HepG2 (cell line): ENCODE data around the gene TPD52L2. TPM values are rescaled to one million over a fixed set of nuclear protein-coding genes. Genes with fewer than 3 reads are reported as not detected.

ENCODE experiments used
- ADNP ChIP-seq: sonication (generic); formaldehyde crosslinking; IDR thresholded peaks from 2 replicates; pipeline ENCODE4 v1.4.0; 2020; ENCODE audit warnings: missing genetic modification reagents
- EEA1 ChIP-seq: sonication (generic); formaldehyde crosslinking; IDR thresholded peaks from 2 replicates; pipeline ENCODE4 v1.5.1; 2020; ENCODE audit warnings: mild to moderate bottlenecking, missing genetic modification reagents, borderline replicate concordance
- EED ChIP-seq: sonication (generic); formaldehyde crosslinking; IDR thresholded peaks from 2 replicates; pipeline ENCODE4 v1.5.0; 2020; ENCODE audit warnings: mild to moderate bottlenecking, missing genetic modification reagents
- FOXJ3 ChIP-seq: sonication (generic); formaldehyde crosslinking; IDR thresholded peaks from 2 replicates; pipeline ENCODE4 v1.4.0; 2020; ENCODE audit warnings: missing genetic modification reagents, mild to moderate bottlenecking, borderline replicate concordance
- MYC ChIP-seq: sonication (generic); formaldehyde crosslinking; IDR thresholded peaks from 2 replicates; pipeline ENCODE4 v1.9.0; 2021; ENCODE audit warnings: missing genetic modification reagents, borderline replicate concordance
- NFATC3 ChIP-seq: sonication (generic); formaldehyde crosslinking; IDR thresholded peaks from 2 replicates; pipeline ENCODE4 v1.5.1; 2020; ENCODE audit warnings: mild to moderate bottlenecking, missing genetic modification reagents
- ONECUT2 ChIP-seq: sonication (generic); formaldehyde crosslinking; IDR thresholded peaks from 2 replicates; pipeline ENCODE4 v1.4.0; 2020; ENCODE audit warnings: missing genetic modification reagents
- RFX3 ChIP-seq: IDR thresholded peaks from 2 replicates; pipeline ENCODE4 v1.6.1; 2016; ENCODE audit warnings: missing biosample characterization, missing genetic modification reagents
- SCMH1 ChIP-seq: sonication (generic); formaldehyde crosslinking; IDR thresholded peaks from 2 replicates; pipeline ENCODE4 v1.9.0; 2021; ENCODE audit warnings: missing genetic modification reagents, mild to moderate bottlenecking, borderline replicate concordance
- THAP11 ChIP-seq: IDR thresholded peaks from 2 replicates; pipeline ENCODE4 v1.6.1; 2016; ENCODE audit warnings: missing biosample characterization, missing genetic modification reagents
- THYN1 ChIP-seq: sonication (generic); formaldehyde crosslinking; IDR thresholded peaks from 2 replicates; pipeline ENCODE4 v1.8.1; 2023; ENCODE audit warnings: low read depth, mild to moderate bottlenecking, moderate library complexity, missing genetic modification reagents, borderline replicate concordance
- TSC22D2 ChIP-seq: sonication (generic); formaldehyde crosslinking; IDR thresholded peaks from 2 replicates; pipeline ENCODE4 v1.5.1; 2020; ENCODE audit warnings: missing genetic modification reagents, mild to moderate bottlenecking, borderline replicate concordance
- ZBTB20 ChIP-seq: sonication (generic); formaldehyde crosslinking; IDR thresholded peaks from 2 replicates; pipeline ENCODE4 v1.8.1; 2023; ENCODE audit warnings: missing genetic modification reagents, low read depth, mild to moderate bottlenecking, borderline replicate concordance
- ZKSCAN5 ChIP-seq: sonication (generic); formaldehyde crosslinking; IDR thresholded peaks from 2 replicates; pipeline ENCODE4 v1.5.1; 2020; ENCODE audit warnings: mild to moderate bottlenecking, missing genetic modification reagents
- ZMYM3 ChIP-seq: sonication (generic); formaldehyde crosslinking; IDR thresholded peaks from 2 replicates; pipeline ENCODE4 v1.5.1; 2020; ENCODE audit warnings: mild to moderate bottlenecking, missing genetic modification reagents
- ZNF256 ChIP-seq: sonication (generic); formaldehyde crosslinking; conservative IDR thresholded peaks from 2 replicates; pipeline ENCODE4 v1.4.0; 2020; ENCODE audit warnings: missing genetic modification reagents
- polyA plus RNA-seq, 8 experiments: library from polyadenylated mRNA; depleted of rRNA in 3 of 8; stranded (reverse) in 7 of 8; unstranded in 1 of 8; fragments of >200 nt; fragmentation: Illumina TruSeq in 4 of 8; extraction: Trizol in 4 of 8; gene quantifications; 2 replicates each; pipeline versions ENCODE4 v1.2.1 to v1.2.3, GENCODE V29; 2011 to 2016; ENCODE audit warnings: low read depth in 4 of 8, missing spikeins in 1 of 8, mixed read lengths in 1 of 8; ENCODE audit not compliant: insufficient read depth in 1 of 8
- total RNA-seq, 5 experiments: library from RNA; depleted of rRNA; stranded (reverse); fragments of >200 nt; fragmentation: Illumina TruSeq; extraction: Trizol; gene quantifications; 2 replicates each; pipeline ENCODE4 v1.2.3, GENCODE V29; 2016; ENCODE audit warnings: low read depth in 1 of 5
- TF ChIP-seq, protein P1 (sequence below): sonication (generic); formaldehyde crosslinking; IDR thresholded peaks from 2 replicates; pipeline ENCODE4 v1.5.0; 2020; ENCODE audit warnings: mild to moderate bottlenecking, missing genetic modification reagents, moderate library complexity
- TF ChIP-seq, protein P2 (sequence below): sonication (generic); formaldehyde crosslinking; IDR thresholded peaks from 2 replicates; pipeline ENCODE4 v1.4.0; 2020; ENCODE audit warnings: missing genetic modification reagents, mild to moderate bottlenecking, borderline replicate concordance
- TF ChIP-seq, protein P3 (sequence below): sonication (generic); formaldehyde crosslinking; IDR thresholded peaks from 2 replicates; pipeline ENCODE4 v1.4.0; 2020; ENCODE audit warnings: missing genetic modification reagents, mild to moderate bottlenecking, borderline replicate concordance
- TF ChIP-seq, protein P4 (sequence below): sonication (generic); formaldehyde crosslinking; IDR thresholded peaks from 2 replicates; pipeline ENCODE4 v1.5.0; 2020; ENCODE audit warnings: mild to moderate bottlenecking, missing genetic modification reagents

Gene TPD52L2
- total and polyA plus RNA-seq, 2 of the 13 experiments (the other 11 are each of a cell fraction or from before 2014, with no cell fraction given): 156 to 184 TPM

DNA sequence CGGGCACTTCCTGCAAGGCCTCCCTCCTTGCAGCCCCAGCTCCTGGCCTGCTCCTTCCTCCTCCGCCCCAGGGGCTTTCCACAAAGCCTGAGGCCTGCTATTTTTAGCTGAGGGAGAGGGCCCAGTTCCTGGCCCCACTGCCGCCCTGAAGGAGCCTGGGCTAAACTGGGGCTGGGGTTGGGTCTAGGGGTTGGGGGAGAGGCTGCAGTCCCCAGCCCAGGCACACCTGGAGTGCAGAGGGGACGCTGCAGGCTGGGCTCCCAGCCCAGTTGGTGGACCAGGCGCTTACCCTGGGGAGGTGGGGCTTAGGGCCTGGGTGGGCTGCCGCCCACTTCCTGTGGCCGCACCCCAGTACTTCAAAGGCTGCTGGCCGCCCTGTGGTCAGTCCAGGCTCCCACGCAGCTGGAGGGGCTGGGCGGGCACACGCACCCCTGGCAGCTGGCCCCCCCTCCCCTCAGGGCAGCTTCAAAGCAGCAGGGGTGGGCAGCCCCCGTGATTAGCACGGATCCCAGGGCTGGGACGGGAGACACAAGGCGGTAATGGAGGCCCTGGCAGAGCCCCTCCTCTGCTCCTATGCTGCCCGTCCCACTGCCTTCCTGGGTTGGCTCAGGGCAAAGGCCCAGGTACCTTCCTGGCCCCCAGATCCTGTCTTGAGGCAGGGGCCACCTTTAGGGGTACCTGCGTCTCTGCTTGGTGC, 10.9 kb upstream of the TPD52L2 start (continued):
- TF ChIP-seq THYN1 (CRISPR knock-in tag): no peak
- TF ChIP-seq EEA1 (CRISPR knock-in tag): no peak
- TF ChIP-seq THAP11: peak; percentile 24; the same call in 1 of the 2 replicates
- no peak for TF ChIP-seq ADNP (CRISPR knock-in tag)
- TF ChIP-seq NFATC3 (CRISPR knock-in tag): peak; percentile 18; the same call in 1 of the 2 replicates
- no peak for TF ChIP-seq ZKSCAN5 (CRISPR knock-in tag)
- TF ChIP-seq, protein P1, sequence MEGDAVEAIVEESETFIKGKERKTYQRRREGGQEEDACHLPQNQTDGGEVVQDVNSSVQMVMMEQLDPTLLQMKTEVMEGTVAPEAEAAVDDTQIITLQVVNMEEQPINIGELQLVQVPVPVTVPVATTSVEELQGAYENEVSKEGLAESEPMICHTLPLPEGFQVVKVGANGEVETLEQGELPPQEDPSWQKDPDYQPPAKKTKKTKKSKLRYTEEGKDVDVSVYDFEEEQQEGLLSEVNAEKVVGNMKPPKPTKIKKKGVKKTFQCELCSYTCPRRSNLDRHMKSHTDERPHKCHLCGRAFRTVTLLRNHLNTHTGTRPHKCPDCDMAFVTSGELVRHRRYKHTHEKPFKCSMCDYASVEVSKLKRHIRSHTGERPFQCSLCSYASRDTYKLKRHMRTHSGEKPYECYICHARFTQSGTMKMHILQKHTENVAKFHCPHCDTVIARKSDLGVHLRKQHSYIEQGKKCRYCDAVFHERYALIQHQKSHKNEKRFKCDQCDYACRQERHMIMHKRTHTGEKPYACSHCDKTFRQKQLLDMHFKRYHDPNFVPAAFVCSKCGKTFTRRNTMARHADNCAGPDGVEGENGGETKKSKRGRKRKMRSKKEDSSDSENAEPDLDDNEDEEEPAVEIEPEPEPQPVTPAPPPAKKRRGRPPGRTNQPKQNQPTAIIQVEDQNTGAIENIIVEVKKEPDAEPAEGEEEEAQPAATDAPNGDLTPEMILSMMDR (CRISPR knock-in tag): 0 out of 2 replicates have a peak, but pooled peaks have one; percentile 30
- TF ChIP-seq TSC22D2 (CRISPR knock-in tag): peak; percentile 18; the same call in 1 of the 2 replicates
- TF ChIP-seq ZBTB20 (CRISPR knock-in tag): no peak; the same call in 1 of the 2 replicates
- TF ChIP-seq MYC (CRISPR knock-in tag): peak; percentile 59
- TF ChIP-seq, protein P2, sequence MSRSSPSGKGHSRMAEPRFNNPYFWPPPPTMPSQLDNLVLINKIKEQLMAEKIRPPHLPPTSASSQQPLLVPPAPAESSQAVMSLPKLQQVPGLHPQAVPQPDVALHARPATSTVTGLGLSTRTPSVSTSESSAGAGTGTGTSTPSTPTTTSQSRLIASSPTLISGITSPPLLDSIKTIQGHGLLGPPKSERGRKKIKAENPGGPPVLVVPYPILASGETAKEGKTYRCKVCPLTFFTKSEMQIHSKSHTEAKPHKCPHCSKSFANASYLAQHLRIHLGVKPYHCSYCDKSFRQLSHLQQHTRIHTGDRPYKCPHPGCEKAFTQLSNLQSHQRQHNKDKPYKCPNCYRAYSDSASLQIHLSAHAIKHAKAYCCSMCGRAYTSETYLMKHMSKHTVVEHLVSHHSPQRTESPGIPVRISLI (CRISPR knock-in tag): no peak
- TF ChIP-seq FOXJ3 (CRISPR knock-in tag): peak; percentile 38; the same call in 1 of the 2 replicates
- TF ChIP-seq RFX3: no peak
- no peak for TF ChIP-seq EED
- no peak for TF ChIP-seq ONECUT2 (CRISPR knock-in tag)
- TF ChIP-seq ZMYM3 (CRISPR knock-in tag): 0 out of 2 replicates have a peak, but pooled peaks have one; percentile 20
- TF ChIP-seq, protein P3, sequence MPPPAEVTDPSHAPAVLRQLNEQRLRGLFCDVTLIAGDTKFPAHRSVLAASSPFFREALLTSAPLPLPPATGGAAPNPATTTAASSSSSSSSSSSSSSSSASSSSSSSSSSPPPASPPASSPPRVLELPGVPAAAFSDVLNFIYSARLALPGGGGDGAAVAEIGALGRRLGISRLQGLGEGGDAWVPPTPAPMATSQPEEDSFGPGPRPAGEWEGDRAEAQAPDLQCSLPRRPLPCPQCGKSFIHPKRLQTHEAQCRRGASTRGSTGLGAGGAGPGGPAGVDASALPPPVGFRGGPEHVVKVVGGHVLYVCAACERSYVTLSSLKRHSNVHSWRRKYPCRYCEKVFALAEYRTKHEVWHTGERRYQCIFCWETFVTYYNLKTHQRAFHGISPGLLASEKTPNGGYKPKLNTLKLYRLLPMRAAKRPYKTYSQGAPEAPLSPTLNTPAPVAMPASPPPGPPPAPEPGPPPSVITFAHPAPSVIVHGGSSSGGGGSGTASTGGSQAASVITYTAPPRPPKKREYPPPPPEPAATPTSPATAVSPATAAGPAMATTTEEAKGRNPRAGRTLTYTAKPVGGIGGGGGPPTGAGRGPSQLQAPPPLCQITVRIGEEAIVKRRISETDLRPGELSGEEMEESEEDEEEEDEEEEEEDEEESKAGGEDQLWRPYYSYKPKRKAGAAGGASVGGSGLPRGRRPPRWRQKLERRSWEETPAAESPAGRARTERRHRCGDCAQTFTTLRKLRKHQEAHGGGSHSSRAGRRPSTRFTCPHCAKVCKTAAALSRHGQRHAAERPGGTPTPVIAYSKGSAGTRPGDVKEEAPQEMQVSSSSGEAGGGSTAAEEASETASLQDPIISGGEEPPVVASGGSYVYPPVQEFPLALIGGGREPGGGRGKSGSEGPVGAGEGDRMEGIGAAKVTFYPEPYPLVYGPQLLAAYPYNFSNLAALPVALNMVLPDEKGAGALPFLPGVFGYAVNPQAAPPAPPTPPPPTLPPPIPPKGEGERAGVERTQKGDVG: 0 out of 2 replicates have a peak, but pooled peaks have one; percentile 11
- TF ChIP-seq, protein P4, sequence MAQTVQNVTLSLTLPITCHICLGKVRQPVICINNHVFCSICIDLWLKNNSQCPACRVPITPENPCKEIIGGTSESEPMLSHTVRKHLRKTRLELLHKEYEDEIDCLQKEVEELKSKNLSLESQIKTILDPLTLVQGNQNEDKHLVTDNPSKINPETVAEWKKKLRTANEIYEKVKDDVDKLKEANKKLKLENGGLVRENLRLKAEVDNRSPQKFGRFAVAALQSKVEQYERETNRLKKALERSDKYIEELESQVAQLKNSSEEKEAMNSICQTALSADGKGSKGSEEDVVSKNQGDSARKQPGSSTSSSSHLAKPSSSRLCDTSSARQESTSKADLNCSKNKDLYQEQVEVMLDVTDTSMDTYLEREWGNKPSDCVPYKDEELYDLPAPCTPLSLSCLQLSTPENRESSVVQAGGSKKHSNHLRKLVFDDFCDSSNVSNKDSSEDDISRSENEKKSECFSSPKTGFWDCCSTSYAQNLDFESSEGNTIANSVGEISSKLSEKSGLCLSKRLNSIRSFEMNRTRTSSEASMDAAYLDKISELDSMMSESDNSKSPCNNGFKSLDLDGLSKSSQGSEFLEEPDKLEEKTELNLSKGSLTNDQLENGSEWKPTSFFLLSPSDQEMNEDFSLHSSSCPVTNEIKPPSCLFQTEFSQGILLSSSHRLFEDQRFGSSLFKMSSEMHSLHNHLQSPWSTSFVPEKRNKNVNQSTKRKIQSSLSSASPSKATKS (CRISPR knock-in tag): no peak
- no peak for TF ChIP-seq SCMH1 (CRISPR knock-in tag)
- TF ChIP-seq ZNF256 (CRISPR knock-in tag): no peak; the same call in 1 of the 2 replicates
